H1 (cell line): Measurements from ENCODE around the gene TSFM. TPM values are rescaled to one million over a fixed set of nuclear protein-coding genes. Genes with fewer than 3 reads are reported as not detected.

Experiments used
- CTCF ChIA-PET: fragments of 300-600 bp; sonication (Branson Sonifier 250); formaldehyde crosslinking; loops from one replicate; lab custom pipeline; 2021; ENCODE audit not compliant: partially characterized antibody; lab: Charles Lee
- POLR2A ChIA-PET: fragments of 300-600 bp; sonication (Branson Sonifier 250); formaldehyde crosslinking; loops from one replicate; lab custom pipeline; 2021; ENCODE audit warnings: inconsistent platforms; ENCODE audit not compliant: partially characterized antibody; lab: Charles Lee
- DNase-seq, 2 experiments: peaks; one replicate each; pipeline versions ENCODE4 v3.0.0 to v3.0.0-alpha.2; 2010 to 2022; ENCODE audit warnings: low spot score in 2 of 2, low read depth in 1 of 2, mixed read lengths in 1 of 2
- FAIRE-seq: peaks from 2 replicates; lab custom pipeline; 2011; peaks lifted over from hg19 to GRCh38; lab: Jason Lieb, UNC
- H2AFZ ChIP-seq: 2 replicates; pipeline ENCODE4 v1.8.1; 2012; ENCODE audit warnings: low read length, inconsistent platforms
- H2AK5ac ChIP-seq: 2 replicates; pipeline ENCODE4 v1.6.1; 2013; ENCODE audit warnings: low read depth, low read length
- H2BK120ac ChIP-seq: replicated peaks from 2 replicates; pipeline ENCODE3; 2013; ENCODE audit warnings: low read depth, low read length, inconsistent platforms
- H2BK12ac ChIP-seq: 2 replicates; pipeline ENCODE4 v1.6.1; 2013; ENCODE audit warnings: low read depth, low read length
- H2BK15ac ChIP-seq: 2 replicates; pipeline ENCODE4 v1.6.1; 2013; ENCODE audit warnings: low read length
- H2BK20ac ChIP-seq: 2 replicates; pipeline ENCODE4 v1.6.1; 2013; ENCODE audit warnings: low read length
- H2BK5ac ChIP-seq: 2 replicates; pipeline ENCODE4 v1.6.1; 2013; ENCODE audit warnings: low read depth, low read length
- H3K14ac ChIP-seq: 2 replicates; pipeline ENCODE4 v1.6.1; 2013; ENCODE audit warnings: inconsistent platforms; ENCODE audit not compliant: insufficient read length
- H3K18ac ChIP-seq: 2 replicates; pipeline ENCODE4 v1.6.1; 2013; ENCODE audit warnings: low read length; ENCODE audit errors: extremely low read depth
- H3K23ac ChIP-seq: 2 replicates; pipeline ENCODE4 v1.6.1; 2013; ENCODE audit warnings: inconsistent platforms; ENCODE audit not compliant: insufficient read length
- H3K23me2 ChIP-seq: 2 replicates; pipeline ENCODE4 v1.6.1; 2013; ENCODE audit warnings: low read depth, low read length
- H3K27ac ChIP-seq: 2 replicates; pipeline ENCODE4 v1.6.1; 2011; ENCODE audit warnings: low read depth, low read length, inconsistent platforms
- H3K27me3 ChIP-seq, 4 experiments: replicated peaks in 1 of 4; 1 replicate in 1 of 4; 2 replicates in 3 of 4; pipeline versions ENCODE4 v1.6.1 to v1.8.1; 2011 to 2013; ENCODE audit warnings: low read length in 3 of 4, mild to moderate bottlenecking in 3 of 4, inconsistent platforms in 2 of 4, mixed read lengths in 2 of 4, moderate library complexity in 1 of 4; ENCODE audit not compliant: control insufficient read depth in 3 of 4, insufficient read depth in 3 of 4; ENCODE audit errors: extremely low read depth in 1 of 4
- H3K36me3 ChIP-seq, 4 experiments: 2 replicates each; pipeline versions ENCODE4 v1.6.1 to v1.8.1; 2011 to 2013; ENCODE audit warnings: mild to moderate bottlenecking in 4 of 4, low read length in 3 of 4, moderate library complexity in 2 of 4, control low read depth in 1 of 4, inconsistent platforms in 1 of 4; ENCODE audit not compliant: insufficient read depth in 4 of 4, control insufficient read depth in 2 of 4
- H3K4ac ChIP-seq: replicated peaks from 2 replicates; pipeline ENCODE3; 2013; ENCODE audit warnings: low read length, low read depth, mixed read lengths, inconsistent platforms; ENCODE audit not compliant: insufficient read length
- H3K4me1 ChIP-seq, 4 experiments: replicated peaks in 1 of 4; 1 replicate in 1 of 4; 2 replicates in 3 of 4; pipeline versions ENCODE4 v1.6.1 to v1.8.1; 2011 to 2013; ENCODE audit warnings: low read length in 3 of 4, inconsistent platforms in 2 of 4, mixed read lengths in 1 of 4; ENCODE audit not compliant: insufficient read depth in 4 of 4, control insufficient read depth in 3 of 4
- H3K4me2 ChIP-seq, 2 experiments: 2 replicates each; pipeline versions ENCODE4 v1.6.1 to v1.8.1; 2011 to 2013; ENCODE audit warnings: low read depth in 2 of 2, low read length in 2 of 2, control low read depth in 1 of 2, inconsistent platforms in 1 of 2, mild to moderate bottlenecking in 1 of 2; ENCODE audit not compliant: insufficient read depth in 1 of 2
- H3K4me3 ChIP-seq, 4 experiments: fragments of 200-600, 300-600 bp in 1 of 4; sonication (generic), shearing (Covaris generic), sonication (Bioruptor Twin) in 1 of 4; 2 replicates each; pipeline versions ENCODE4 v1.5.1 to v1.8.1; 2011 to 2016; ENCODE audit warnings: low read length in 4 of 4, low read depth in 3 of 4, control low read depth in 2 of 4, inconsistent platforms in 2 of 4, mild to moderate bottlenecking in 2 of 4, mixed read lengths in 1 of 4, moderate library complexity in 1 of 4; ENCODE audit not compliant: insufficient read depth in 2 of 4; ENCODE audit errors: extremely low read depth in 1 of 4
- H3K56ac ChIP-seq: replicated peaks from 2 replicates; pipeline ENCODE3; 2013; ENCODE audit warnings: low read depth, mild to moderate bottlenecking, mixed read lengths, low read length, inconsistent platforms; ENCODE audit not compliant: insufficient read length
- H3K79me1 ChIP-seq: 2 replicates; pipeline ENCODE4 v1.6.1; 2013; ENCODE audit warnings: low read depth, low read length, control low read depth
- H3K79me2 ChIP-seq, 2 experiments: 2 replicates each; pipeline versions ENCODE4 v1.6.1 to v1.8.1; 2012 to 2013; ENCODE audit warnings: low read length in 2 of 2, mild to moderate bottlenecking in 2 of 2, inconsistent platforms in 1 of 2; ENCODE audit not compliant: insufficient read depth in 2 of 2, control insufficient read depth in 1 of 2
- H3K9ac ChIP-seq, 4 experiments: replicated peaks in 1 of 4; 1 replicate in 1 of 4; 2 replicates in 3 of 4; pipeline versions ENCODE4 v1.6.1 to v1.8.1; 2011 to 2013; ENCODE audit warnings: low read depth in 3 of 4, low read length in 3 of 4, control low read depth in 2 of 4, mild to moderate bottlenecking in 2 of 4, moderate library complexity in 2 of 4, inconsistent platforms in 1 of 4; ENCODE audit errors: extremely low read depth in 1 of 4
- H3K9me3 ChIP-seq, 2 experiments: 2 replicates each; pipeline versions ENCODE4 v1.6.1 to v1.8.1; 2012 to 2013; ENCODE audit warnings: mild to moderate bottlenecking in 2 of 2, moderate library complexity in 2 of 2, control low read depth in 1 of 2, inconsistent platforms in 1 of 2, low read depth in 1 of 2, low read length in 1 of 2, mixed read lengths in 1 of 2; ENCODE audit not compliant: insufficient read depth in 2 of 2
- H4K20me1 ChIP-seq, 2 experiments: replicated peaks in 1 of 2; 2 replicates each; pipeline versions ENCODE3 to v1.8.1; 2011 to 2013; ENCODE audit warnings: inconsistent platforms in 2 of 2, low read length in 2 of 2, mild to moderate bottlenecking in 1 of 2; ENCODE audit not compliant: insufficient read depth in 2 of 2, control insufficient read depth in 1 of 2
- H4K5ac ChIP-seq: 2 replicates; pipeline ENCODE4 v1.6.1; 2013; ENCODE audit warnings: low read length, low read depth, mixed read lengths, inconsistent platforms; ENCODE audit not compliant: insufficient read length
- H4K8ac ChIP-seq: 2 replicates; pipeline ENCODE4 v1.8.0; 2013; ENCODE audit warnings: mild to moderate bottlenecking, moderate library complexity, low read length, inconsistent platforms; ENCODE audit not compliant: insufficient read depth; ENCODE audit errors: extremely low read depth
- H4K91ac ChIP-seq: replicated peaks from 2 replicates; pipeline ENCODE3; 2013; ENCODE audit warnings: low read length, mixed read lengths, inconsistent platforms; ENCODE audit not compliant: insufficient read length
- BCL11A ChIP-seq, 2 experiments: IDR thresholded peaks; one replicate each; pipeline ENCODE4 v1.6.1; 2011; ENCODE audit warnings: low read depth in 2 of 2, low read length in 2 of 2, mild to moderate bottlenecking in 2 of 2
- CEBPB ChIP-seq: IDR thresholded peaks from 2 replicates; pipeline ENCODE4 v1.6.1; 2012; ENCODE audit warnings: low read depth, low read length
- CREB1 ChIP-seq: IDR thresholded peaks from 2 replicates; pipeline ENCODE4 v1.6.1; 2012; ENCODE audit warnings: inconsistent platforms
- EGR1 ChIP-seq: IDR thresholded peaks from 2 replicates; pipeline ENCODE4 v1.6.1; 2011; ENCODE audit warnings: low read depth, low read length, borderline replicate concordance
- FOSL1 ChIP-seq: IDR thresholded peaks from 2 replicates; pipeline ENCODE4 v1.6.1; 2011; ENCODE audit warnings: mild to moderate bottlenecking, low read depth, low read length, moderate library complexity; ENCODE audit not compliant: insufficient read depth
- HDAC2 ChIP-seq, 2 experiments: fragments of 300-600 bp in 1 of 2; sonication (generic) in 1 of 2; IDR thresholded peaks; 2 replicates each; pipeline ENCODE4 v1.6.1; 2011 to 2012; ENCODE audit warnings: low read depth in 2 of 2, low read length in 2 of 2, mild to moderate bottlenecking in 2 of 2, moderate library complexity in 2 of 2, borderline replicate concordance in 1 of 2, inconsistent platforms in 1 of 2
- MAFK ChIP-seq: IDR thresholded peaks from 2 replicates; pipeline ENCODE4 v1.6.1; 2012; ENCODE audit warnings: low read depth, mild to moderate bottlenecking, improper control_type of control experiment, low read length
- POU5F1 ChIP-seq: IDR thresholded peaks from 2 replicates; pipeline ENCODE4 v1.6.1; 2011; ENCODE audit warnings: low read depth, mild to moderate bottlenecking, low read length, moderate library complexity
- TEAD4 ChIP-seq: IDR thresholded peaks from 2 replicates; pipeline ENCODE4 v1.6.1; 2012; ENCODE audit warnings: low read depth, low read length, inconsistent platforms, mixed read lengths
- YY1 ChIP-seq: IDR thresholded peaks from 2 replicates; pipeline ENCODE4 v1.6.1; 2011; ENCODE audit warnings: low read depth, mild to moderate bottlenecking, low read length
- WGBS, 2 experiments: shearing (Covaris generic) in 1 of 2; methylation state at CpG; one replicate each; pipeline versions ENCODE4 v1.1.6 to v1.1.7; 2013 to 2015; ENCODE audit warnings: low lambda C conversion rate in 2 of 2, mixed read lengths in 2 of 2, inconsistent platforms in 1 of 2, low coverage in 1 of 2, missing lambda C conversion rate in 1 of 2; ENCODE audit not compliant: insufficient replicate concordance in 2 of 2, insufficient coverage in 1 of 2, insufficient read length in 1 of 2; ENCODE audit errors: extremely low coverage in 1 of 2, missing lambda C conversion rate in 1 of 2; 5-methylcytosine and 5-hydroxymethylcytosine counted together
- polyA plus RNA-seq, 7 experiments: library from polyadenylated mRNA; depleted of rRNA in 3 of 7; stranded (reverse) in 5 of 7; unstranded in 2 of 7; fragments of >200 nt in 5 of 7; fragments of 200-250 nt in 2 of 7; gene quantifications; 1 replicate in 5 of 7; 2 replicates in 1 of 7; 4 replicates in 1 of 7; pipeline versions ENCODE4 v1.2.1 to v1.2.3, GENCODE V29; 2011 to 2013; ENCODE audit warnings: missing spikeins in 2 of 7, mixed read lengths in 2 of 7
- total RNA-seq: library from RNA; stranded (reverse); fragmentation: NEBNext Ultra II Directional; extraction: Animal tissue kit (Norgen Biotek cat#: 25700); gene quantifications from 2 replicates; pipeline ENCODE4 v1.2.1, GENCODE V29; 2021

The TSFM gene
- total and polyA plus RNA-seq, 2 of the 8 experiments (the other 6 are each of a cell fraction or from before 2014, with no cell fraction given), result 17.4 to 49.8 TPM

- H3K27me3 ChIP-seq, result no peaks in the 10 kb centered on the region
- H3K23me2 ChIP-seq, result no peaks in the 10 kb centered on the region
- CTCF ChIA-PET, result interaction anchor here (0.6 to 10.4 kb wide), 17 partner anchors 10 to 167 kb away, joined by 3 to 146 read pairs (median 4); partner anchors contain the start of genes CTDSP2 and TSFM
- no peak overlapping the region for H3K23ac ChIP-seq
- no peak overlapping the region for H2BK5ac ChIP-seq
- no peak overlapping the region for H3K56ac ChIP-seq
- H3K14ac ChIP-seq, result no peak overlapping the region
- POLR2A ChIA-PET, result interaction anchor here (1.0 to 9.6 kb wide), 12 partner anchors 9 to 62 kb away, joined by 3 to 71 read pairs (median 6); partner anchors contain the start of genes CTDSP2, EEF1AKMT3, METTL1 and TSFM
- 0 out of 7 replicates have a peak overlapping the region, but pooled peaks of 1 of the 4 experiments have one; percentile 14 for H3K9ac ChIP-seq
- H2BK15ac ChIP-seq, result no peak overlapping the region
- no peak overlapping the region for H4K5ac ChIP-seq
- H3K4ac ChIP-seq, result no peak overlapping the region
- H3K79me2 ChIP-seq, result no peaks in the 10 kb centered on the region
- no peak overlapping the region for H3K27ac ChIP-seq
- H2AFZ ChIP-seq, result no peak overlapping the region
- FAIRE-seq (no peak), DNase-seq (no peak)
- no peaks in the 10 kb centered on the region for H3K9me3 ChIP-seq
- WGBS, 2 experiments, result 89% methylated on average over 3 of the region's 3 CpGs; no CpG with 5 or more reads in 1 of the 2 experiments
- no peak overlapping the region for H4K91ac ChIP-seq
- peaks cover 0 to 2% of the 10 kb centered on the region in 2 experiments for H4K20me1 ChIP-seq
- H3K36me3 ChIP-seq, result 0 out of 8 replicates have a peak, but pooled peaks cover 0 to 3% (median 0%) of the 10 kb centered on the region in 4 experiments
- no peak overlapping the region for H3K4me3 ChIP-seq
- no peak overlapping the region for H2BK20ac ChIP-seq
- 0 out of 2 replicates have a peak overlapping the region, but pooled peaks have one; percentile 26 for H2AK5ac ChIP-seq
- no peak overlapping the region for H2BK12ac ChIP-seq
- H2BK120ac ChIP-seq, result no peak overlapping the region
- no peaks in the 10 kb centered on the region for H3K4me1 ChIP-seq
- H3K18ac ChIP-seq, result no peak overlapping the region
- no peak overlapping the region for H4K8ac ChIP-seq
- no peaks in the 10 kb centered on the region for H3K79me1 ChIP-seq
- no peak overlapping the region for H3K4me2 ChIP-seq
- TF ChIP-seq POU5F1 (no peak), FOSL1 (no peak), TEAD4 (no peak), BCL11A (IDR thresholded peaks at IDR 0.05; ENCODE audit: low read depth in 2 of 2, low read length in 2 of 2) (no peak), CEBPB (no peak), YY1 (no peak), CREB1 (no peak), EGR1 (no peak), MAFK (no peak), HDAC2 (IDR thresholded peaks at IDR 0.05; ENCODE audit: borderline replicate concordance in 1 of 2, low read depth in 2 of 2, low read length in 2 of 2) (no peak)
Observed at GRCh38 chr12:57816001-57816854, 33.6 kb downstream of the TSFM start.
